ENCODE results near the gene C7.

GRCh38 chr5:40914835-40915234, 5.5 kb downstream of the C7 start:
- no peak for TF ChIP-seq POLR2AphosphoS5 (IDR thresholded peaks at IDR 0.05)
- TF ChIP-seq CTCF (IDR thresholded peaks at IDR 0.05) = no peak
- no peak for TF ChIP-seq POLR2A (IDR thresholded peaks at IDR 0.05)
